Measurements from ENCODE around the gene PRKRA. TPM values are rescaled to one million over a fixed set of nuclear protein-coding genes. Genes with fewer than 3 reads are reported as not detected.

Gene PRKRA
- total RNA-seq, 2 experiments from 2014 or later, result 37.4 to 38.2 TPM

Other genes starting within 250 kb of the PRKRA start
- gene PJVK, start 203 bp upstream of the PRKRA start, total RNA-seq, result 1 to 10 TPM; 1.5 to 2.2 TPM
- gene FKBP7, start 27.4 kb upstream of the PRKRA start, total RNA-seq, result 1 to 10 TPM; 1.4 to 2.1 TPM
- 10 to 100 TPM; 21.4 to 24.7 TPM for gene PLEKHA3, start 29.3 kb upstream of the PRKRA start, total RNA-seq

Data from activated CD4-positive, alpha-beta T cell treated with anti-CD3 and anti-CD28 coated beads, Interleukin-2, amount 10 ng/mL, durations not matched to agents 7 days and 5 days (primary cell).